ENCODE measurements around the gene SPTBN2.
"Not testable (repeated sequence)": the region's sequence is repeated elsewhere in the genome, so short reads cannot be mapped to it uniquely, and the experiment has no call there.

SPTBN2 gene

GRCh38 chr11:66649903-66650302, 79.1 kb downstream of the SPTBN2 start:
- no peak overlapping the region for H3K4me3 ChIP-seq
- DNase-seq (ENCODE audit: low spot score): no peak
- H3K27ac ChIP-seq: no peak overlapping the region
- TF ChIP-seq CTCF (IDR thresholded peaks at IDR 0.05): no peak

GRCh38 chr11:66646828-66647227, 82.2 kb downstream of the SPTBN2 start:
- Histone ChIP-seq H3K4me3 (no peak overlapping the region), H3K27ac (no peak overlapping the region)
- TF ChIP-seq CTCF (IDR thresholded peaks at IDR 0.05): no peak
- no peak for DNase-seq (ENCODE audit: low spot score)

GRCh38 chr11:66643745-66644437, 85.1 kb downstream of the SPTBN2 start:
- no peak for TF ChIP-seq CTCF (IDR thresholded peaks at IDR 0.05)
- Histone ChIP-seq H3K4me3 (peak overlapping the region; percentile 32), H3K27ac (no peak overlapping the region)
- no peak for DNase-seq (ENCODE audit: low spot score)

- no peak for TF ChIP-seq CTCF (IDR thresholded peaks at IDR 0.05)
- H3K4me3 ChIP-seq: peak overlapping the region; percentile 89
- no peak for DNase-seq (ENCODE audit: low spot score)
- no peak overlapping the region for H3K27ac ChIP-seq
Measured at GRCh38 chr11:66641834-66642233, 87.2 kb downstream of the SPTBN2 start.

- DNase-seq (ENCODE audit: low spot score); H3K27ac ChIP-seq: not testable (repeated sequence)
- H3K4me3 ChIP-seq: peak overlapping the region; percentile 89
Measured at GRCh38 chr11:66639814-66640340, 89.1 kb downstream of the SPTBN2 start.

GRCh38 chr11:66639066-66639813, 89.8 kb downstream of the SPTBN2 start:
- no peak for DNase-seq (ENCODE audit: low spot score)
- Histone ChIP-seq H3K27ac (peak overlapping the region; percentile 75 to 84), H3K4me3 (peak overlapping the region; percentile 89)
- TF ChIP-seq CTCF (IDR thresholded peaks at IDR 0.05): no peak

- Histone ChIP-seq H3K27ac (peak within 1 kb of the TSS; percentile 75 to 84), H3K4me3 (peak within 1 kb of the TSS; percentile 89)
- DNase-seq (ENCODE audit: low spot score): peak; percentile 99
- TF ChIP-seq CTCF (IDR thresholded peaks at IDR 0.05): no peak
Measured at GRCh38 chr11:66638177-66639065, 90.6 kb downstream of the SPTBN2 start, which contains the start of gene RBM4. Gene RBM4, plus strand, starts transcription at chr11:66638703. Its CDS starts 1,009 bp downstream, at chr11:66639712.

Measured in coronary artery (tissue), 2 donors.